K562 (cell line): ENCODE measurements around the gene LIPE. TPM values are rescaled to one million over a fixed set of nuclear protein-coding genes. Genes with fewer than 3 reads are reported as not detected.

ENCODE experiments used
- ATF2 ChIP-seq: sonication (generic); formaldehyde crosslinking; IDR thresholded peaks from 2 replicates; pipeline ENCODE4 v1.8.1; 2022; ENCODE audit warnings: missing genetic modification reagents
- ELK1 ChIP-seq: sonication (generic); formaldehyde crosslinking; IDR thresholded peaks from 2 replicates; pipeline ENCODE4 v1.8.1; 2022; ENCODE audit warnings: missing genetic modification reagents
- ETV5 ChIP-seq: sonication (generic); formaldehyde crosslinking; IDR thresholded peaks from 2 replicates; pipeline ENCODE4 v1.4.0; 2020; ENCODE audit warnings: low read depth, mild to moderate bottlenecking, missing genetic modification reagents
- ID3 ChIP-seq, 2 experiments: fragments of 250-450 bp in 1 of 2; fragments of 450-650 bp in 1 of 2; sonication (Bioruptor Pico) in 1 of 2; IDR thresholded peaks; 2 replicates each; pipeline versions ENCODE4 v1.6.1 to v1.8.0; 2016 to 2021; ENCODE audit warnings: mild to moderate bottlenecking in 2 of 2, moderate library complexity in 2 of 2, missing compliant biosample characterization in 1 of 2, missing genetic modification characterization in 1 of 2
- ILK ChIP-seq: fragments of 450-650 bp; IDR thresholded peaks from 2 replicates; pipeline ENCODE4 v1.6.1; 2016; ENCODE audit warnings: missing genetic modification characterization, low read depth, mild to moderate bottlenecking, missing compliant biosample characterization, moderate library complexity, borderline replicate concordance
- MAFG ChIP-seq: fragments of 450-650 bp; conservative IDR thresholded peaks from 2 replicates; pipeline ENCODE4 v1.6.1; 2016; ENCODE audit warnings: missing genetic modification characterization, missing compliant biosample characterization
- MCM7 ChIP-seq, 2 experiments: fragments of 450-650 bp; IDR thresholded peaks; 2 replicates each; pipeline ENCODE4 v1.6.1; 2016 to 2018
- MED1 ChIP-seq: sonication (generic); formaldehyde crosslinking; IDR thresholded peaks from 2 replicates; pipeline ENCODE4 v1.8.1; 2023; ENCODE audit warnings: missing genetic modification reagents, borderline replicate concordance
- MTA3 ChIP-seq: fragments of 450-650 bp; formaldehyde crosslinking; IDR thresholded peaks from 2 replicates; pipeline ENCODE4 v1.6.1; 2017; ENCODE audit warnings: mild to moderate bottlenecking, borderline replicate concordance
- POLR2G ChIP-seq: fragments of 200-400 bp; formaldehyde crosslinking; IDR thresholded peaks from 2 replicates; pipeline ENCODE4 v1.6.1; 2017; ENCODE audit warnings: low read depth, mild to moderate bottlenecking, antibody characterized with exemption, low read length, moderate library complexity
- SAFB ChIP-seq: fragments of 200-400 bp; formaldehyde crosslinking; IDR thresholded peaks from 2 replicates; pipeline ENCODE4 v1.6.1; 2017; ENCODE audit warnings: low read depth, low read length, borderline replicate concordance
- STAG1 ChIP-seq: sonication (generic); formaldehyde crosslinking; IDR thresholded peaks from 2 replicates; pipeline ENCODE4 v1.5.0; 2020; ENCODE audit warnings: missing genetic modification reagents, borderline replicate concordance
- XRCC5 ChIP-seq: fragments of 200-400 bp; formaldehyde crosslinking; IDR thresholded peaks from 2 replicates; pipeline ENCODE4 v1.6.1; 2017; ENCODE audit warnings: low read depth, mild to moderate bottlenecking, low read length
- ZNF407 ChIP-seq: fragments of 450-650 bp; IDR thresholded peaks from 2 replicates; pipeline ENCODE4 v1.6.1; 2016; ENCODE audit warnings: low read depth
- ZNF644 ChIP-seq: fragments of 200-800 bp; sonication (Bioruptor generic); IDR thresholded peaks from 2 replicates; pipeline ENCODE4 v1.6.1; 2016; ENCODE audit warnings: low read depth, missing genetic modification characterization, missing compliant biosample characterization
- ZNF79 ChIP-seq: fragments of 250-450 bp; sonication (Bioruptor Pico); IDR thresholded peaks from 2 replicates; pipeline ENCODE4 v1.4.0; 2020; ENCODE audit warnings: low read depth, mild to moderate bottlenecking, moderate library complexity
- polyA plus RNA-seq, 8 experiments: library from polyadenylated mRNA; depleted of rRNA in 4 of 8; stranded (reverse) in 5 of 8; unstranded in 3 of 8; fragments of >200 nt; fragmentation: Nextera tagmentation in 2 of 8; fragmentation: Illumina TruSeq in 1 of 8; extraction: Ambion mirVana in 2 of 8; extraction: Trizol in 1 of 8; gene quantifications; 2 replicates each; pipeline versions ENCODE4 v1.2.1 to v1.2.3, GENCODE V29; 2011 to 2014; ENCODE audit warnings: inconsistent platforms in 1 of 8, missing spikeins in 1 of 8
- total RNA-seq, 7 experiments: library from RNA; depleted of rRNA in 6 of 7; stranded (reverse); fragments of >200 nt in 6 of 7; fragmentation: Illumina TruSeq in 2 of 7; extraction: Trizol in 2 of 7; gene quantifications; 2 replicates each; pipeline versions ENCODE4 v1.2.1 to v1.2.3, GENCODE V29; 2011 to 2021; ENCODE audit warnings: low replicate concordance in 1 of 7

LIPE gene
- total and polyA plus RNA-seq, 9 of the 15 experiments (the other 6 are each of a cell fraction or from before 2014, with no cell fraction given) = 0.22 TPM; not detected in 8

GRCh38 chr19:42433503-42434260 is 6.5 kb upstream of the LIPE start (continued):
- no peak for TF ChIP-seq POLR2G
- TF ChIP-seq ID3 (CRISPR knock-in tag; IDR thresholded peaks at IDR 0.05) = no peak
- TF ChIP-seq ID3 (tag; IDR thresholded peaks at IDR 0.05) = peak; percentile 49
- TF ChIP-seq ZNF79 (CRISPR knock-in tag) = no peak
- no peak for TF ChIP-seq MED1 (CRISPR knock-in tag)
- no peak for TF ChIP-seq ILK (tag)
- no peak for TF ChIP-seq ZNF644 (tag)
- no peak for TF ChIP-seq MTA3
- no peak for TF ChIP-seq MAFG (tag)
- no peak for TF ChIP-seq ETV5
- TF ChIP-seq ELK1 (CRISPR knock-in tag) = no peak
- TF ChIP-seq STAG1 (CRISPR knock-in tag) = peak; percentile 89; the same call in 1 of the 2 replicates
- TF ChIP-seq XRCC5 = peak; percentile 49; the same call in 1 of the 2 replicates
- TF ChIP-seq ZNF407 = no peak
- TF ChIP-seq MCM7 (IDR thresholded peaks at IDR 0.05) = no peak
- no peak for TF ChIP-seq ATF2 (CRISPR knock-in tag)
- TF ChIP-seq SAFB = no peak
